ENCODE measurements around the gene WNT5B. TPM values are rescaled to one million over a fixed set of nuclear protein-coding genes. Genes with fewer than 3 reads are reported as not detected.

WNT5B gene
- total and polyA plus RNA-seq, 2 of the 8 experiments (the other 6 are each of a cell fraction or from before 2014, with no cell fraction given), result 0.91 to 1.2 TPM

DNA sequence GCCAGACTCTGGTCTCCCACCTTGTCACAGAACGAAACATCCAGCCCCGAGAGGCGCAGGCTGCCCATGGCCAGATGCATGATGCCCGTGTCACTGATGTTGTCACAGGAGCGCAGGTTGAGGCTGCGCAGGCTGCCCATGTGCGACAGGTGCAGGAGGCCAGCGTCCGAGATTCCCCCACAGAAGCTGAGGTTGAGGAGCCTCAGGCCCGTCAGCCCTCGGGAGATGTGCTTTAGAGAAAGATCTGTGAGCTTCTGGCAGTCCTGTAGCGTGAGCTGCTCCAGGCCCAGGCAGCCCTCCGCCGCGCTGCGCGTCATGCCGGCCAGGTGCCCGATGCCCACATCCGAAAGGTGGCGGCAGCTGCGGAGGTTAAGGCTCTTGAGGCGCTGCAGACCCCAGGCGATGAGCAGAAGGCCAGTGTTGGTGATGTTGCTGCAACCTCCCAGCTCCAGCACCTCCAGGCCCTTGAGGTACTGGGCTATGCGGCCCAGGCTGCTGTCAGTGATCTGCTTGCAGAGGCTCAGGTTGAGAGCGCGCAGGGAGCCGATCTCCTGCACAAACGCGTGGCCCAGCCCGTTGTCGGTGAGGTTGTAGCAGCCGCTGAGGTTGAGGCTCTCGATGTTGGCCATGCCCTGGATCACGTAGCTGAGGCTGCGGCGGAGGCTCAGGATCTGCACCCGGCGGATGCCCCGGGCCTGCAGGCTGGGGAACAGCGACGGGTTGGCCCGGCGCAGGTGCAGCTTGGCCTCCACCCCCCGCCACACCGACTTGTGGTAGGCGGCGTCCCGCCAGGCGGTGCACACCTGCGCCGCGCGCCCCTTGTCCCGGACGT, 35.6 kb upstream of the WNT5B start (continued):
- TF ChIP-seq, protein P1, sequence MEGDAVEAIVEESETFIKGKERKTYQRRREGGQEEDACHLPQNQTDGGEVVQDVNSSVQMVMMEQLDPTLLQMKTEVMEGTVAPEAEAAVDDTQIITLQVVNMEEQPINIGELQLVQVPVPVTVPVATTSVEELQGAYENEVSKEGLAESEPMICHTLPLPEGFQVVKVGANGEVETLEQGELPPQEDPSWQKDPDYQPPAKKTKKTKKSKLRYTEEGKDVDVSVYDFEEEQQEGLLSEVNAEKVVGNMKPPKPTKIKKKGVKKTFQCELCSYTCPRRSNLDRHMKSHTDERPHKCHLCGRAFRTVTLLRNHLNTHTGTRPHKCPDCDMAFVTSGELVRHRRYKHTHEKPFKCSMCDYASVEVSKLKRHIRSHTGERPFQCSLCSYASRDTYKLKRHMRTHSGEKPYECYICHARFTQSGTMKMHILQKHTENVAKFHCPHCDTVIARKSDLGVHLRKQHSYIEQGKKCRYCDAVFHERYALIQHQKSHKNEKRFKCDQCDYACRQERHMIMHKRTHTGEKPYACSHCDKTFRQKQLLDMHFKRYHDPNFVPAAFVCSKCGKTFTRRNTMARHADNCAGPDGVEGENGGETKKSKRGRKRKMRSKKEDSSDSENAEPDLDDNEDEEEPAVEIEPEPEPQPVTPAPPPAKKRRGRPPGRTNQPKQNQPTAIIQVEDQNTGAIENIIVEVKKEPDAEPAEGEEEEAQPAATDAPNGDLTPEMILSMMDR (IDR thresholded peaks at IDR 0.05; ENCODE audit: control extremely low read depth in 1 of 3, insufficient read depth in 1 of 3, low read depth in 1 of 3, low read length in 3 of 3), result peak in 1 of 3 experiments; percentile 3; a peak in 1 of 4 replicates
- TF ChIP-seq ASH2L (IDR thresholded peaks at IDR 0.05; ENCODE audit: low read length), result peak; percentile 52
- 0 out of 2 replicates have a peak, but pooled peaks have one; percentile 0 for TF ChIP-seq TAF1 (IDR thresholded peaks at IDR 0.05; ENCODE audit: low read depth, low read length)
- TF ChIP-seq EZH2 (IDR thresholded peaks at IDR 0.05; ENCODE audit: low read depth, low read length, severe bottlenecking), result peak; percentile 89
- peak; percentile 58 for TF ChIP-seq RNF2 (IDR thresholded peaks at IDR 0.05; ENCODE audit: borderline replicate concordance, low read depth, low read length, missing control alignments, poor library complexity, severe bottlenecking)
- TF ChIP-seq, protein P2, sequence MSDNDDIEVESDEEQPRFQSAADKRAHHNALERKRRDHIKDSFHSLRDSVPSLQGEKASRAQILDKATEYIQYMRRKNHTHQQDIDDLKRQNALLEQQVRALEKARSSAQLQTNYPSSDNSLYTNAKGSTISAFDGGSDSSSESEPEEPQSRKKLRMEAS (IDR thresholded peaks at IDR 0.05), result peak; percentile 69

Measured in H1 (cell line).